GM20000 (cell line): Measurements from ENCODE around the gene DHX38.
"Not testable (repeated sequence)": the region's sequence is repeated elsewhere in the genome, so short reads cannot be mapped to it uniquely, and the experiment has no call there.

Experiments used
- DNase-seq: peaks from one replicate; pipeline ENCODE4 v3.0.0; 2012; ENCODE audit warnings: low spot score
- TF ChIP-seq, protein P1 (sequence below): IDR thresholded peaks from 2 replicates; pipeline ENCODE4 v1.5.1; 2012; ENCODE audit warnings: mild to moderate bottlenecking, control low read depth; ENCODE audit errors: extremely low read depth, missing control alignments

Gene DHX38

DNA sequence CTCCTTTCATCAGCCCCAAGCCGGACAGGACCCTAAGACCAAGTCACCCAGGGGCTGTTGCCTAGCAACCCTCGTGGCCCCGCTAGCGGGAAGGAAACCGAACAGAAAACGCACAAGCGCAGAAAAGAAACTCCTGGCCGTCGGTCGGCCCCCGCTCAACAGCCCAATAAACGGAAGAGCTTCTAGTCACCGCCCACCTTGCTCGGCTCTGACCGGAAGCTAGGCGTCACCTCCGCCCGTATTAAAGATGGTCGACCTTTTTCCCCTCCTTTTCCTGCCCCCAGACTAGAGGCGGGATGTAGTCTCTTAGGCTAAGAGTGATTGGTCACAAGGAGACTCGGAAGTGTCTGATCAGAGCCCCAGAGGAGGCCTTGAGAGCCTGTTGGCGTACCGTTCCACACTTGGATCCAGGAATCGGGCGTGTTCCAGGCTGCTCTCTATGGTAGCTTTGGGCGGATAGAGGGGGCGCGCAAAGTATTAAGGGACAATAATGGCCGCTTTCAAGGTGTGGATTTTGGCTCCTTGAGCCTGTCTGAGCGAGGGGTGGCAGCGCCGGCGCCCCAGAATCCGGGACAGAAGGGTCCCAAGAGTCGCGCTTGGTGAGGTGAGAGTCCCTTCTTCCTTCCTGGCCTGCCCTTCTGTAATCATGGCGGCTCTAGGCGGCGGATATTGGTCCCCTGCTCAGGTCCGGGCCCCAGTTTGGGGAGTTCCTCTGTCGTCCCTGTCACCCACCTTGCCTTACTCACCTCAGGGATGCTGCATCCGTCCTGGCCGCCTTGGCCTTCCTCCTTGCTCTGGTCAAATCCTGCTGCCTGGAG, at the start of gene DHX38, which contains the start of gene TXNL4B:
TSS of gene DHX38 (plus strand) at position 400 of the 818 bp plus-strand sequence. CDS start 2,311 bp downstream, outside the sequence.
TSS of gene TXNL4B (minus strand) at position 173 of the 818 bp plus-strand sequence. CDS start 2,871 bp downstream, outside the sequence.
- TF ChIP-seq, protein P1, sequence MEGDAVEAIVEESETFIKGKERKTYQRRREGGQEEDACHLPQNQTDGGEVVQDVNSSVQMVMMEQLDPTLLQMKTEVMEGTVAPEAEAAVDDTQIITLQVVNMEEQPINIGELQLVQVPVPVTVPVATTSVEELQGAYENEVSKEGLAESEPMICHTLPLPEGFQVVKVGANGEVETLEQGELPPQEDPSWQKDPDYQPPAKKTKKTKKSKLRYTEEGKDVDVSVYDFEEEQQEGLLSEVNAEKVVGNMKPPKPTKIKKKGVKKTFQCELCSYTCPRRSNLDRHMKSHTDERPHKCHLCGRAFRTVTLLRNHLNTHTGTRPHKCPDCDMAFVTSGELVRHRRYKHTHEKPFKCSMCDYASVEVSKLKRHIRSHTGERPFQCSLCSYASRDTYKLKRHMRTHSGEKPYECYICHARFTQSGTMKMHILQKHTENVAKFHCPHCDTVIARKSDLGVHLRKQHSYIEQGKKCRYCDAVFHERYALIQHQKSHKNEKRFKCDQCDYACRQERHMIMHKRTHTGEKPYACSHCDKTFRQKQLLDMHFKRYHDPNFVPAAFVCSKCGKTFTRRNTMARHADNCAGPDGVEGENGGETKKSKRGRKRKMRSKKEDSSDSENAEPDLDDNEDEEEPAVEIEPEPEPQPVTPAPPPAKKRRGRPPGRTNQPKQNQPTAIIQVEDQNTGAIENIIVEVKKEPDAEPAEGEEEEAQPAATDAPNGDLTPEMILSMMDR = no peak
- DNase-seq = peak; percentile 95

DNA sequence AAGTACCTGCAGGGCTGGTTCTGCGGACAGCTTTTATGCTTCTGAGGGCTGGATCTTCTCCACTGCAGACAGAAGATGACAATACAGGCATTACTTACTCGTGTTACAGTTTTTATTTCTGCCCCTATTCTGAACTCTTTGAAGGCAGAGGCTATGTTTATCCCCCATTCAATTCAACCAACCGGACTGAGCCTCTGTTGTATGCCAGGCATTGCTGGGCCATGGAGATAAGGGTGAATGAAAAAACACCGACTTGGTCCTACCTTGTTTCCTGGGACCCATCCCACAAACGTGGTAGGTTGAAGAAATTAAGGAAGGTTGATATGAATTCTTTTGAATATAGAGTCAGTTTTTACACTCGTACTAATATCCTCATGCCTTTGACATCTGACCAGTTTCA, 49.4 kb upstream of the DHX38 start:
- DNase-seq = no peak
- TF ChIP-seq, protein P1 = no peak

DNA sequence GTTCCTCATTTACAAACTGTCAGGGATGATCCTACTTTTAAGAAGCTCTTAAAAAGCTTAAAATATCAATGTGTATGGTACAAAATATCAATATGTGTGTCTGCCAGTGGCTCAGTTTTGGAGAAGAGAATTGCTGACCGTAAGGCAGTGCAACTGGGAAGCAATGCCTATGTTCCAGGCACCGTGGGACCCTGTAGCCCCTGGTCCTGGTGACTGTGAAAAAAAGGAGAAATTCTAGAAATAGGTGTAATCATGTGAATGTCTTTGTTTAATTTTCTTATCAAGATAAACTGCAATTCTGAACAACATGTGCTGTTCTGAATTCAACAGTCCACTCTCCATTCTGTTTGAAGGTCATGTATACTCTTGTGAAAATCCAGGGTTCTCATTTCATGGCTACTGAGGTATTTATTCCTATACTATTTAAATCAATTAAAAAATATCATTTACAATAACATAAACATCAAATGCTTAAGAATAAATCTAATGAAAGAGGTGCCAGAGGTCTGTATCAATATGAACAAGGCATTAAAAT, 48.8 kb upstream of the DHX38 start:
- TF ChIP-seq, protein P1 = no peak
- no peak for DNase-seq

DNA sequence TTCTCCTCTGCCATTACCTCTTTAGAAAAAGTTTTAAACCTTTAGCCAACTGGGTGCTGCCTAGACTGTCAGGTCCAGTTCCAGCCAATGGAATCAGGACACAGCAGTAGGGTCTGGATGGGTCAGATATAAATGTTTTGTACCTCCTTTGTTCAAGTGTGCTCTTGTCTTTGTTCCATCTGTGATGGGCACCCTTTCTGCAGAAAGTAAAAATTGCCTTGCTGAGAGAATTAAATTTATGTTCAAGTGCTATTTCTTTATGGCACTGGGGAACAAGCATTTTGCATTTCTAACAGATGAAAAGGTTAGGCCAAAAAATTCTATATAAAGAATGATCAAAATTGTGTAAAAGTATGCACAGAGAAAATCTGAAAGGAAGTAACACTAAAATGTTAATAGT, 44.5 kb upstream of the DHX38 start:
- TF ChIP-seq, protein P1 = no peak
- no peak for DNase-seq

DNA sequence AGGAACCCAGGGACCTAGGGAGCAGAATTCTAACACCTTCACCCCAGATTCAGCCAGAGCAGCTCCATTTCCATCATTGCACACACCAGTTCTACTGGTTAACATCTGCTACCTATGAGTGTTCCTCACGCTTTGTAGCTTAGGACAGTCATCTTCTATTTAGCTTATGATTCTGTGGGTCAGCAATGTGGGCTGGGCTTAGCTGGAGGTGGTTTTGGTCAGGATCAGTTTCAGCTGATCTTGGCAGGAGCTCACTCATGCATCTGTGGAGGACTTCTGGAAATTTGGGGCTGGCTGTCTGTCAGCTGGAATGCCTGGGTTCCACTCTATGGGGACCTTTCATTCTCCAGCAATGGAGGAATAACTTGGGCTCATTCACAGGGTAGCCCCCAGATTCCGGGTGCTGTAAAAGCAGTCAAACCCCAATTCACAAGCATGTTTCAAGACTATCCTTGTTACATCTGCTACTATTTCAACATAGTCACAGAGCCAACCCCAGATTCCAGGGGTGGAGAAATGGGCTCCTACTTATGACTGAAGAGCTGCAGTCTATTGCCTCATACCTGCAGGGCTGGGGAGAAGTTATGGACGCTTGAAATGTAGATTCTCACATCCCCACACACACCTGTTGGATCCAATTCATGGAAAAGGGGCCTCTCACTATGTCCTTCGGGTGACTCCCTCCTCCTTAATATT, 42.7 kb upstream of the DHX38 start:
- TF ChIP-seq, protein P1 = no peak
- DNase-seq = no peak

DNA sequence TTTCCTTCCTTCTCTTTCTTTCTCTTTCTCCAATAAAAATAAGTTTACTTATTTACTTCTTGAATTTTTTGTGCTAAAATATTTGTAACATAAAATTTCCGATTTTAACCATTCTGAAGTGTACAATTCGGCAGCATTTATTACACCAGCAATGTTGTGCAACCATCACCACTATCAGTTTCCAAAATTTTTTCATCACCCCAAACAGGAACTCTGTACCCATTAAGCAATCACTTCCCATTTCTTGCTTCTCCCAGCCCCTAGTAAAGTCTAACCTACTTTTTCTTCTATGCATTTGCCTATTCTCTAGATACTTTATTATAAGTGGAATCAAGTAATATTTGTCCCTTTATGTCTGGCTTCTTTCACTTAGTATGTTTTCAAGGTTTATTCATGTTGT, 41.8 kb upstream of the DHX38 start:
- no peak for DNase-seq
- TF ChIP-seq, protein P1 = no peak

DNA sequence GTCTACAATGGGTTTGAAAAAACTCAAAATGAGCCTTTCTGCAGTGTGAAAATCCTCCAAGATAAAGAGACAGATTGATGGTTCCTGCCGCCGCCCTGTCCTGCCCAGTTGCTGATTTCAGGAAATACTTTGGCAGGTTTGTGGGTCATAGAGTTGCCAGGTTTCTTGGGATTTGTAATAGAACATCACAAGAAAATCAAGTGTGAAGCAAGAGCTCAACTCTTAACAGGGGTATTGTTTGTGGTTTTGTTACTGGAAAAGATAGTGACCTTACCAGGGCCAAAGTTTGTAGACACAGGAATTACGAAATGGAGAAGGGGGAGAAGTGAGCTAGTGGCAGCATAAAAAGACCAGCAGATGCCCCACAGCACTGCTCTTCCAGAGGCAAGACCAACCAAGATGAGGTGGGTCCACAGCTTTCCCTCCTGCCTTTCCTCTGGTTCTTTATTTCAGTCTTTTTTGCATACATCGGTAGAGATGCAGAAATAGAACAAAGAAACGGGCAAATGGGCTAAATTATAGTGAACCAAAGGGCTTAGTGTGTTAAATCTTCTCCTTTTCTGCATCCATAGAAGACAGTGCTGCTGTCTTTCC, 39.3 kb upstream of the DHX38 start, which contains the start of gene HP:
TSS of gene HP (plus strand) at position 252 of the 594 bp plus-strand sequence. CDS start at position 400, 148 bp downstream.
- DNase-seq = not testable (repeated sequence)
